ENCODE data around the gene GNG4. TPM values are rescaled to one million over a fixed set of nuclear protein-coding genes. Genes with fewer than 3 reads are reported as not detected.

GNG4 gene
- polyA plus RNA-seq, 4 donors, result 1.6 to 50.7 (median 5.2) TPM

GRCh38 chr1:235511470-235512240 is 137.9 kb downstream of the GNG4 start:
- H3K27ac ChIP-seq (ENCODE audit: low read depth in 1 of 3, low read length in 2 of 3), result no peak overlapping the region
- FAIRE-seq, result no peak
- DNase-seq, result no peak
- H3K36me3 ChIP-seq (ENCODE audit: control insufficient read depth in 3 of 3, insufficient read depth in 2 of 3, low read depth in 1 of 3, low read length in 3 of 3), result no peaks in the 10 kb centered on the region
- H3K4me3 ChIP-seq (ENCODE audit: low read depth in 1 of 3, low read length in 3 of 3), result no peak overlapping the region
- H3K4me1 ChIP-seq (ENCODE audit: control insufficient read depth in 3 of 3, insufficient read depth in 2 of 3, low read depth in 1 of 3, low read length in 2 of 3), result peaks cover 0 to 3% (median 0%) of the 10 kb centered on the region in 3 donors
- H3K9me3 ChIP-seq (ENCODE audit: control insufficient read depth in 2 of 2, insufficient read depth in 1 of 2, low read depth in 1 of 2, low read length in 1 of 2), result no peaks in the 10 kb centered on the region
- 63 to 76% (median 63%) methylated on average over 13 of the region's 13 CpGs for WGBS, 3 donors
- H3K27me3 ChIP-seq (ENCODE audit: control insufficient read depth in 3 of 3, insufficient read depth in 3 of 3, low read length in 3 of 3), result no peaks in the 10 kb centered on the region

DNA sequence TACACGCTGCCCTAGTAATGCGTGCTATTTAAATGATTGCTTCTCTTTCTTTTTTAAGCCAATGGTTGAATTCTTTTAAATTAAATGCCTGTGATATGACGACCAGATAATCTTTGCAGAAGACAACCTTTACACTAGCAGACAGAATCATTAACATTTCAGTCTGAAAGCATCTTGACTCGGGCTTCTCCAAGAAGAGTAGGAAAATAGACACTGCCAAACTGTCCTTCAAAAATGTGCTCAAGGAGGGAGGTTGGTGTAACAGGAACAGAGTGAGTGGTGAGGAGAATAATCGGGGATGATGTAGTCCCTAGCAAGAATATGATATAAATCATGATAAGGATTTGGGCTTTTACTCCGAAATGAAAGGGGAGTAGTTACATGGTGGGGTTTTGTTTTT is 138.8 kb downstream of the GNG4 start:
- peaks cover 0 to 3% (median 0%) of the 10 kb centered on the region in 3 donors for H3K4me1 ChIP-seq (ENCODE audit: control insufficient read depth in 3 of 3, insufficient read depth in 2 of 3, low read depth in 1 of 3, low read length in 2 of 3)
- H3K9me3 ChIP-seq (ENCODE audit: control insufficient read depth in 2 of 2, insufficient read depth in 1 of 2, low read depth in 1 of 2, low read length in 1 of 2), result no peaks in the 10 kb centered on the region
- H3K36me3 ChIP-seq (ENCODE audit: control insufficient read depth in 3 of 3, insufficient read depth in 2 of 3, low read depth in 1 of 3, low read length in 3 of 3), result no peaks in the 10 kb centered on the region
- DNase-seq (no peak), FAIRE-seq (no peak)
- no peaks in the 10 kb centered on the region for H3K27me3 ChIP-seq (ENCODE audit: control insufficient read depth in 3 of 3, insufficient read depth in 3 of 3, low read length in 3 of 3)
- H3K27ac ChIP-seq (ENCODE audit: low read depth in 1 of 3, low read length in 2 of 3), result no peak overlapping the region
- WGBS, 3 donors, result 71 to 83% (median 79%) methylated on average over 6 of the region's 6 CpGs
- H3K4me3 ChIP-seq (ENCODE audit: low read depth in 1 of 3, low read length in 3 of 3), result no peak overlapping the region

GRCh38 chr1:235507623-235508022 is 142.0 kb downstream of the GNG4 start:
- no peak for FAIRE-seq
- H3K36me3 ChIP-seq (ENCODE audit: control insufficient read depth in 3 of 3, insufficient read depth in 2 of 3, low read depth in 1 of 3, low read length in 3 of 3), result no peaks in the 10 kb centered on the region
- 42 to 76% (median 62%) methylated on average over 3 of the region's 3 CpGs for WGBS, 3 donors
- H3K4me1 ChIP-seq (ENCODE audit: control insufficient read depth in 3 of 3, insufficient read depth in 2 of 3, low read depth in 1 of 3, low read length in 2 of 3), result peaks cover 0 to 3% (median 0%) of the 10 kb centered on the region in 3 donors
- no peak overlapping the region for H3K27ac ChIP-seq (ENCODE audit: low read depth in 1 of 3, low read length in 2 of 3)
- H3K9me3 ChIP-seq (ENCODE audit: control insufficient read depth in 2 of 2, insufficient read depth in 1 of 2, low read depth in 1 of 2, low read length in 1 of 2), result no peaks in the 10 kb centered on the region
- DNase-seq, result peak; percentile 9 to 14
- no peaks in the 10 kb centered on the region for H3K27me3 ChIP-seq (ENCODE audit: control insufficient read depth in 3 of 3, insufficient read depth in 3 of 3, low read length in 3 of 3)
- no peak overlapping the region for H3K4me3 ChIP-seq (ENCODE audit: low read depth in 1 of 3, low read length in 3 of 3)

DNA sequence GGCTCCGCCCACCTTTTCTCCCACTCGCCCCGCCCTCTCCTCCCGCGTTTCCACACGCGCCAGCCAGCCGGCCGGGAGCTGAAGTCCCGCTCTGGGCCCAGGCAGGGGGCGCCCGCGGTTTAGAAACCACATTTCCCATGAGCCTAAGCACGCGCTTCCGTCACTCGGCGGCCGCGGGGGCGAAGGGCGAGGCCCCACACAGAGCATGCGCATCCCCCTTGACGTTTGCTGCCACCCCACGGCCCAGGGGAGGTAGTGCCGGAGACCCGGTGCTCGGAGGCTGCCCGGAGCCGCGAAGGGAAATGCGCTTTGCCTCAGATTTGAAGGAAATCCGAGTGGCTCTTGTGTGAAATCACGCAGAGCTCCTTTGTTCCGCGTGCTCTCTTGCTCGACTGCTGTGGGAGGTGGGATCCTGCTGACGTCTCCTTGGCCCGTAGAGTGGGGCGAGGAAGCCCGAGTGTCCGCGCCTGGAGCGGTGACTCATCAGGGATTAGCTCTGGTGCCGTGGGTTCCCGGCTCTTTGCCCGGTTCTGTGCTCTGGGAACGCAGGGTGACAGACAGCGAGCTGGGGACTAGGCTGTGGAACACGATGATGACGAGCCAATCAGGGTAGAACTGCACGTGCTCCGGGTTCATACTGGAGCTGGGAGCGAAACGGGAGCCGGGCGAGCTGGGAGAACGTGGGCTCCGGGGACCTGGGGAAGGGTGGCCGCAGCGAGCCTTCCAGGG is 144.9 kb downstream of the GNG4 start:
- 0% methylated on average over 45 to 61 of the region's 61 CpGs for WGBS, 3 donors

GRCh38 chr1:235504122-235504493 is 145.5 kb downstream of the GNG4 start, which contains the start of gene B3GALNT2:
B3GALNT2 (minus strand) TSS chr1:235504452; CDS start chr1:235504252, 200 bp downstream.
- no peaks in the 10 kb centered on the region for H3K9me3 ChIP-seq (ENCODE audit: control insufficient read depth in 2 of 2, insufficient read depth in 1 of 2, low read depth in 1 of 2, low read length in 1 of 2)
- H3K27ac ChIP-seq (ENCODE audit: low read depth in 1 of 3, low read length in 2 of 3), result peak within 1 kb of the TSS; percentile 91 to 98 (median 92)
- H3K27me3 ChIP-seq (ENCODE audit: control insufficient read depth in 3 of 3, insufficient read depth in 3 of 3, low read length in 3 of 3), result no peaks in the 10 kb centered on the region
- no peak for DNase-seq
- H3K36me3 ChIP-seq (ENCODE audit: control insufficient read depth in 3 of 3, insufficient read depth in 2 of 3, low read depth in 1 of 3, low read length in 3 of 3), result peaks cover 0 to 3% (median 0%) of the 10 kb centered on the region in 3 donors
- WGBS, 3 donors, result 0 to 1% (median 0%) methylated on average over 12 to 48 of the region's 48 CpGs
- H3K4me1 ChIP-seq (ENCODE audit: control insufficient read depth in 3 of 3, insufficient read depth in 2 of 3, low read depth in 1 of 3, low read length in 2 of 3), result peaks cover 0 to 7% (median 3%) of the 10 kb centered on the region in 3 donors
- peak within 1 kb of the TSS; percentile 72 to 84 (median 82) for H3K4me3 ChIP-seq (ENCODE audit: low read depth in 1 of 3, low read length in 3 of 3)
- FAIRE-seq, result no peak

More for the DNA sequence above, 144.9 kb downstream of the GNG4 start:
- no peaks in the 10 kb centered on the region for H3K9me3 ChIP-seq (ENCODE audit: control insufficient read depth in 2 of 2, insufficient read depth in 1 of 2, low read depth in 1 of 2, low read length in 1 of 2)
- peaks cover 0 to 3% (median 0%) of the 10 kb centered on the region in 3 donors for H3K36me3 ChIP-seq (ENCODE audit: control insufficient read depth in 3 of 3, insufficient read depth in 2 of 3, low read depth in 1 of 3, low read length in 3 of 3)
- H3K4me1 ChIP-seq (ENCODE audit: control insufficient read depth in 3 of 3, insufficient read depth in 2 of 3, low read depth in 1 of 3, low read length in 2 of 3), result peaks cover 0 to 7% (median 3%) of the 10 kb centered on the region in 3 donors
- H3K4me3 ChIP-seq (ENCODE audit: low read depth in 1 of 3, low read length in 3 of 3), result peak overlapping the region; percentile 72 to 84 (median 82)
- FAIRE-seq (no peak), DNase-seq (peak; percentile 99 to 100)
- H3K27ac ChIP-seq (ENCODE audit: low read depth in 1 of 3, low read length in 2 of 3), result peak overlapping the region; percentile 91 to 98 (median 92)
- no peaks in the 10 kb centered on the region for H3K27me3 ChIP-seq (ENCODE audit: control insufficient read depth in 3 of 3, insufficient read depth in 3 of 3, low read length in 3 of 3)

- 1% methylated on average over 48 to 49 of the region's 49 CpGs for WGBS, 3 donors
- no peak for FAIRE-seq
- peak overlapping the region; percentile 54 to 84 (median 82) for H3K4me3 ChIP-seq (ENCODE audit: low read depth in 1 of 3, low read length in 3 of 3)
- peak overlapping the region; percentile 75 to 91 (median 90) for H3K27ac ChIP-seq (ENCODE audit: low read depth in 1 of 3, low read length in 2 of 3)
- peaks cover 0 to 3% (median 0%) of the 10 kb centered on the region in 3 donors for H3K36me3 ChIP-seq (ENCODE audit: control insufficient read depth in 3 of 3, insufficient read depth in 2 of 3, low read depth in 1 of 3, low read length in 3 of 3)
- no peaks in the 10 kb centered on the region for H3K27me3 ChIP-seq (ENCODE audit: control insufficient read depth in 3 of 3, insufficient read depth in 3 of 3, low read length in 3 of 3)
- DNase-seq, result peak; percentile 54 to 76
- H3K4me1 ChIP-seq (ENCODE audit: control insufficient read depth in 3 of 3, insufficient read depth in 2 of 3, low read depth in 1 of 3, low read length in 2 of 3), result peaks cover 0 to 7% (median 3%) of the 10 kb centered on the region in 3 donors
- H3K9me3 ChIP-seq (ENCODE audit: control insufficient read depth in 2 of 2, insufficient read depth in 1 of 2, low read depth in 1 of 2, low read length in 1 of 2), result no peaks in the 10 kb centered on the region
Measured at GRCh38 chr1:235503403-235504121, 146.0 kb downstream of the GNG4 start.

DNA sequence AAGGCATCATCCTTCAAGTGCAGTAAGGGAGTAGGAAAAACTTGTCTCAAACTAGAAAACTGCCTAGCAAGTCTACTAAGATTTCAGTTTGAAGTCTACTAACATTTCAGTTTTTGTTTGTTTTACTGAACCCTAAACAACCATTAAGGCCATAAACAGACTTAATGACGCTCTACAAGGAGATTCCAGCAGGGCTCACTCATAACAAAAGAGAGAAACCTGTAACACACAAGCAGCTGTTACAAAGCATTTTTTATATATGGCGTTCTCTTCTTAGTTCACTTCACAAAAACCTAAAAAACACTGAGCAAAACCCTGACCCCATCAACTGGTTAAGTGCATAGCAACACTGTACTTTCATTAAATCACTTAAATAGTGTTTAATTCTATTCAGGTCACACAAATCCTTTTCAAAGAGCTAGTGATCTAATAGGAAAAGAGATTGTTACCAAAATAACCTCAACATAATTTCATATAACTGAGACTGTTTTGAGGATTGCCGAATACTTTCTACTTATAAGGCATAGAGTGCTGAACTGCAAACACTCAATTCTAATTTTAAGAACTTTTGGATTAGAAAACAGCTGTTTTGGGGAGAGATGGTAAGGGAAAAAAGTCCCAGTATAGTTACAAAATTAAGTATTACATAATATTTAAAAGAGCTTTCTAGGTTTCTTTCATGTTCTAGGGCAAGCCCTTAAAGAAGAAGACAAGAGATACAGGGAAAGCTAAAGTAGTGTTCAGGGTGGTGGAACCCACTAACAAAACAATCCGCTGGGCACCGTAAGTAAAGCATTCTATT is 146.8 kb downstream of the GNG4 start:
- 8 to 14% (median 12%) methylated on average over 5 of the region's 5 CpGs for WGBS, 3 donors
- H3K4me3 ChIP-seq (ENCODE audit: low read depth in 1 of 3, low read length in 3 of 3), result peak overlapping the region in 2 of 3 donors; percentile 54 to 82
- peak; percentile 47 to 53 for DNase-seq

More for the DNA sequence above, 146.8 kb downstream of the GNG4 start:
- no peaks in the 10 kb centered on the region for H3K9me3 ChIP-seq (ENCODE audit: control insufficient read depth in 2 of 2, insufficient read depth in 1 of 2, low read depth in 1 of 2, low read length in 1 of 2)
- peaks cover 0 to 7% (median 3%) of the 10 kb centered on the region in 3 donors for H3K4me1 ChIP-seq (ENCODE audit: control insufficient read depth in 3 of 3, insufficient read depth in 2 of 3, low read depth in 1 of 3, low read length in 2 of 3)
- H3K36me3 ChIP-seq (ENCODE audit: control insufficient read depth in 3 of 3, insufficient read depth in 2 of 3, low read depth in 1 of 3, low read length in 3 of 3), result peaks cover 0 to 3% (median 0%) of the 10 kb centered on the region in 3 donors
- no peaks in the 10 kb centered on the region for H3K27me3 ChIP-seq (ENCODE audit: control insufficient read depth in 3 of 3, insufficient read depth in 3 of 3, low read length in 3 of 3)
- peak overlapping the region; percentile 75 to 91 (median 90) for H3K27ac ChIP-seq (ENCODE audit: low read depth in 1 of 3, low read length in 2 of 3)
- FAIRE-seq, result no peak
